Lower leg skin (tissue), 4 donors: ENCODE data around the gene LILRB5. TPM values are rescaled to one million over a fixed set of nuclear protein-coding genes. Genes with fewer than 3 reads are reported as not detected.

Source experiments
- DNase-seq, 2 donors: peaks; one replicate each; pipeline ENCODE4 v3.0.0-alpha.2; 2019; ENCODE audit warnings: low spot score in 2 of 2
- H3K4me3 ChIP-seq: fragments of 200-600 bp; sonication (generic); 2 replicates; pipeline ENCODE4 v1.5.1; 2017; ENCODE audit warnings: mild to moderate bottlenecking, low read depth; ENCODE audit not compliant: poor library complexity, severe bottlenecking
- POLR2A ChIP-seq, 2 donors: fragments of 450-650 bp; IDR thresholded peaks; one replicate each; pipeline ENCODE4 v1.6.1; 2016 to 2017; ENCODE audit warnings: antibody characterized with exemption in 2 of 2, mild to moderate bottlenecking in 1 of 2, moderate library complexity in 1 of 2
- WGBS, 2 donors: methylation state at CpG; one replicate each; pipeline ENCODE4 v1.1.5; 2018; 5-methylcytosine and 5-hydroxymethylcytosine counted together
- intact Hi-C: fragments of 100-400 bp; cut with DNase I; formaldehyde crosslinking; loops from one replicate; pipeline ENCODE4 v1.15.0; 2023; ENCODE audit warnings: low total_unique reads
- microRNA-seq, 2 donors: library from miRNA; unstranded; fragments of <30 nt; microRNA quantifications; one replicate each; pipeline ENCODE4, GENCODE V29; 2016; ENCODE audit warnings: borderline replicate concordance in 2 of 2, borderline number of aligned reads in 1 of 2
- total RNA-seq, 4 donors: library from RNA; depleted of rRNA; stranded (reverse); fragments of >200 nt; gene quantifications; one replicate each; pipeline ENCODE4 v1.1.0, GENCODE V29; 2016
- TF ChIP-seq, protein P1 (sequence below), 3 donors: fragments of 450-650 bp; IDR thresholded peaks; one replicate each; pipeline ENCODE4 v1.5.1; 2016; ENCODE audit warnings: antibody characterized with exemption in 3 of 3, mild to moderate bottlenecking in 3 of 3, moderate library complexity in 2 of 3

Gene LILRB5
- total RNA-seq, 4 donors from 2014 or later = 2.5 to 4.9 (median 4.1) TPM

GRCh38 chr19:54201172-54201701 is 55.8 kb downstream of the LILRB5 start:
- no peak for DNase-seq
- TF ChIP-seq, protein P1, sequence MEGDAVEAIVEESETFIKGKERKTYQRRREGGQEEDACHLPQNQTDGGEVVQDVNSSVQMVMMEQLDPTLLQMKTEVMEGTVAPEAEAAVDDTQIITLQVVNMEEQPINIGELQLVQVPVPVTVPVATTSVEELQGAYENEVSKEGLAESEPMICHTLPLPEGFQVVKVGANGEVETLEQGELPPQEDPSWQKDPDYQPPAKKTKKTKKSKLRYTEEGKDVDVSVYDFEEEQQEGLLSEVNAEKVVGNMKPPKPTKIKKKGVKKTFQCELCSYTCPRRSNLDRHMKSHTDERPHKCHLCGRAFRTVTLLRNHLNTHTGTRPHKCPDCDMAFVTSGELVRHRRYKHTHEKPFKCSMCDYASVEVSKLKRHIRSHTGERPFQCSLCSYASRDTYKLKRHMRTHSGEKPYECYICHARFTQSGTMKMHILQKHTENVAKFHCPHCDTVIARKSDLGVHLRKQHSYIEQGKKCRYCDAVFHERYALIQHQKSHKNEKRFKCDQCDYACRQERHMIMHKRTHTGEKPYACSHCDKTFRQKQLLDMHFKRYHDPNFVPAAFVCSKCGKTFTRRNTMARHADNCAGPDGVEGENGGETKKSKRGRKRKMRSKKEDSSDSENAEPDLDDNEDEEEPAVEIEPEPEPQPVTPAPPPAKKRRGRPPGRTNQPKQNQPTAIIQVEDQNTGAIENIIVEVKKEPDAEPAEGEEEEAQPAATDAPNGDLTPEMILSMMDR (IDR thresholded peaks at IDR 0.05) = no peak
- no peak for TF ChIP-seq POLR2A (IDR thresholded peaks at IDR 0.05)
- intact Hi-C loops = no loop called here
- H3K4me3 ChIP-seq = peak overlapping the region; percentile 54
- 2 to 4% methylated on average over 25 to 28 of the region's 28 CpGs for WGBS, 2 donors

Small RNA genes lying within 50 kb of the gene (microRNA-seq; reads per million reads assigned to microRNA genes)
- gene MIR4752 = 0 reads per million in 2 donors

Other genes with a start within 250 kb of the LILRB5 start
- not detected for gene VSTM1, start 193.4 kb downstream of the LILRB5 start, total RNA-seq
- not detected for gene TARM1, start 175.9 kb downstream of the LILRB5 start, total RNA-seq
- 1 to 10 TPM; 1.9 to 6.5 (median 3.7) TPM for gene OSCAR, start 156.5 kb downstream of the LILRB5 start, total RNA-seq
- gene NDUFA3, start 154.4 kb downstream of the LILRB5 start, total RNA-seq = 10 to 100 TPM in 3 of 4 donors, 1 to 10 TPM in 1; 2.7 to 39.4 (median 30.2) TPM
- gene TFPT, start 141.6 kb downstream of the LILRB5 start, total RNA-seq = 10 to 100 TPM; 11.1 to 20.4 (median 16.0) TPM
- gene PRPF31, start 141.5 kb downstream of the LILRB5 start, total RNA-seq = 10 to 100 TPM; 39.2 to 65.1 (median 47.3) TPM
- gene CNOT3, start 119.5 kb downstream of the LILRB5 start, total RNA-seq = 10 to 100 TPM; 19.5 to 56.9 (median 37.1) TPM
- gene LENG1, start 97.6 kb downstream of the LILRB5 start, total RNA-seq = 1 to 10 TPM; 6.0 to 8.4 (median 6.6) TPM
- 1 to 10 TPM; 2.4 to 9.3 (median 6.3) TPM for gene TMC4, start 84.1 kb downstream of the LILRB5 start, total RNA-seq
- gene MBOAT7, start 67.7 kb downstream of the LILRB5 start, total RNA-seq = 100 to 1,000 TPM in 1 of 4 donors, 10 to 100 TPM in 3; 57.4 to 117 (median 62.2) TPM
- gene TSEN34, start 66.0 kb downstream of the LILRB5 start, total RNA-seq = 100 to 1,000 TPM in 2 of 4 donors, 10 to 100 TPM in 2; 80.5 to 118 (median 107) TPM
- gene RPS9, start 56.4 kb downstream of the LILRB5 start, total RNA-seq = 1,000 to 10,000 TPM; 2,457 to 3,045 (median 2,759) TPM
- gene LILRB3, start 34.3 kb downstream of the LILRB5 start, total RNA-seq = 1 to 10 TPM in 2 of 4 donors, under 1 TPM in 2; 0.65 to 7.7 (median 3.5) TPM
- 1 to 10 TPM in 2 of 4 donors, under 1 TPM in 1, not detected in 1; 0.98 to 1.6 (median 1.5) TPM for gene LILRA6, start 14.5 kb downstream of the LILRB5 start, total RNA-seq
- gene LILRB2, start 23.8 kb upstream of the LILRB5 start, total RNA-seq = 1 to 10 TPM in 2 of 4 donors, under 1 TPM in 2; 0.78 to 1.6 (median 1.1) TPM
- gene LILRA5, start 55.9 kb upstream of the LILRB5 start, total RNA-seq = 1 to 10 TPM in 1 of 4 donors, under 1 TPM in 1, not detected in 2; 0.59 to 2.4 TPM
- 1 to 10 TPM in 1 of 4 donors, under 1 TPM in 1, not detected in 2; 0.84 to 6.2 TPM for gene LILRA4, start 81.9 kb upstream of the LILRB5 start, total RNA-seq
- 1 to 10 TPM in 2 of 4 donors, under 1 TPM in 2; 0.19 to 4.2 (median 2.0) TPM for gene LAIR1, start 107.7 kb upstream of the LILRB5 start, total RNA-seq
- 10 to 100 TPM in 2 of 4 donors, 1 to 10 TPM in 1, under 1 TPM in 1; 0.63 to 17.8 (median 10.8) TPM for gene TTYH1, start 158.2 kb upstream of the LILRB5 start, total RNA-seq
- 100 to 1,000 TPM in 1 of 4 donors, 10 to 100 TPM in 3; 57.9 to 195 (median 64.1) TPM for gene LENG8, start 191.9 kb upstream of the LILRB5 start, total RNA-seq
- 1 to 10 TPM; 4.5 to 9.2 (median 6.5) TPM for gene LENG9, start 206.5 kb upstream of the LILRB5 start, total RNA-seq
- gene CDC42EP5, start 216.0 kb upstream of the LILRB5 start, total RNA-seq = 10 to 100 TPM in 2 of 4 donors, 1 to 10 TPM in 2; 5.5 to 21.8 (median 9.6) TPM
- gene LAIR2, start 245.6 kb upstream of the LILRB5 start, total RNA-seq = not detected